CD14-positive monocyte (primary cell): ENCODE measurements around the gene KIF26A. TPM values are rescaled to one million over a fixed set of nuclear protein-coding genes. Genes with fewer than 3 reads are reported as not detected.

Experiments used
- DNase-seq, 3 donors: peaks; one replicate each; pipeline ENCODE4 v3.0.0-alpha.2; 2011 to 2022
- H2AFZ ChIP-seq: 2 replicates; pipeline ENCODE4 v1.6.0; 2012; ENCODE audit warnings: mild to moderate bottlenecking, low read depth, low read length, inconsistent platforms; ENCODE audit not compliant: insufficient read depth, poor library complexity, severe bottlenecking
- H3K27ac ChIP-seq, 2 donors: 1 replicate in 1 of 2; 2 replicates in 1 of 2; pipeline ENCODE4 v1.5.1; 2012 to 2013; ENCODE audit warnings: low read length in 2 of 2, control low read depth in 1 of 2, inconsistent platforms in 1 of 2, low read depth in 1 of 2, mild to moderate bottlenecking in 1 of 2
- H3K27me3 ChIP-seq, 2 donors: one replicate each; pipeline versions ENCODE4 v1.6.0 to v1.6.1; 2011 to 2013; ENCODE audit warnings: low read length in 2 of 2; ENCODE audit not compliant: control insufficient read depth in 2 of 2, insufficient read depth in 2 of 2
- H3K36me3 ChIP-seq, 2 donors: replicated peaks in 1 of 2; 1 replicate in 1 of 2; 2 replicates in 1 of 2; pipeline versions ENCODE4 v1.5.1 to v1.6.1; 2012 to 2013; ENCODE audit warnings: low read length in 2 of 2, control low read depth in 1 of 2, inconsistent platforms in 1 of 2, mild to moderate bottlenecking in 1 of 2; ENCODE audit not compliant: insufficient read depth in 2 of 2, control insufficient read depth in 1 of 2
- H3K4me1 ChIP-seq, 2 donors: 1 replicate in 1 of 2; 2 replicates in 1 of 2; pipeline versions ENCODE4 v1.5.1 to v1.6.1; 2012 to 2013; ENCODE audit warnings: low read length in 2 of 2, control low read depth in 1 of 2, inconsistent platforms in 1 of 2, mild to moderate bottlenecking in 1 of 2, moderate library complexity in 1 of 2; ENCODE audit not compliant: insufficient read depth in 2 of 2, control insufficient read depth in 1 of 2
- H3K4me2 ChIP-seq: replicated peaks from 2 replicates; pipeline ENCODE3; 2012; ENCODE audit warnings: low read length, moderate library complexity, mild to moderate bottlenecking; ENCODE audit not compliant: poor library complexity, severe bottlenecking; ENCODE audit errors: extremely low read depth
- H3K4me3 ChIP-seq, 3 experiments: fragments of 200-600 bp in 1 of 3; sonication (generic) in 1 of 3; replicated peaks in 1 of 3; 1 replicate in 2 of 3; 2 replicates in 1 of 3; pipeline ENCODE4 v1.5.1; 2011 to 2013; ENCODE audit warnings: low read length in 3 of 3, mild to moderate bottlenecking in 3 of 3, control low read depth in 2 of 3, low read depth in 2 of 3, inconsistent platforms in 1 of 3, moderate library complexity in 1 of 3
- H3K79me2 ChIP-seq: 2 replicates; pipeline ENCODE4 v1.6.0; 2012; ENCODE audit warnings: mild to moderate bottlenecking, control low read depth, inconsistent platforms, low read length, moderate library complexity; ENCODE audit not compliant: insufficient read depth
- H3K9ac ChIP-seq: 2 replicates; pipeline ENCODE4 v1.6.0; 2017; ENCODE audit warnings: low read length, mild to moderate bottlenecking; ENCODE audit not compliant: insufficient read depth, poor library complexity, severe bottlenecking
- H3K9me3 ChIP-seq, 2 donors: replicated peaks in 1 of 2; 1 replicate in 1 of 2; 2 replicates in 1 of 2; pipeline versions ENCODE4 v1.5.1 to v1.6.1; 2012 to 2013; ENCODE audit warnings: low read length in 2 of 2, control low read depth in 1 of 2; ENCODE audit not compliant: control insufficient read depth in 1 of 2, insufficient read depth in 1 of 2
- H4K20me1 ChIP-seq: 2 replicates; pipeline ENCODE4 v1.6.0; 2012; ENCODE audit warnings: mild to moderate bottlenecking, low read length, control low read depth, moderate library complexity; ENCODE audit not compliant: insufficient read depth
- H3K27ac Mint-ChIP-seq, 7 donors: one replicate each; pipeline ENCODE4 v1.8.0; 2020; ENCODE audit warnings: mild to moderate bottlenecking in 7 of 7, mixed read lengths in 7 of 7, moderate library complexity in 6 of 7, inconsistent platforms in 2 of 7
- H3K27me3 Mint-ChIP-seq, 3 donors: one replicate each; pipeline ENCODE4 v1.8.0; 2021 to 2022; ENCODE audit warnings: low read depth in 3 of 3, mild to moderate bottlenecking in 3 of 3, mixed read lengths in 3 of 3, moderate library complexity in 3 of 3, inconsistent platforms in 1 of 3
- H3K36me3 Mint-ChIP-seq, 2 donors: one replicate each; pipeline ENCODE4 v1.8.0; 2020; ENCODE audit warnings: mixed read lengths in 2 of 2, inconsistent platforms in 1 of 2, mild to moderate bottlenecking in 1 of 2
- H3K4me1 Mint-ChIP-seq: one replicate; pipeline ENCODE4 v1.8.0; 2020; ENCODE audit warnings: mild to moderate bottlenecking, mixed read lengths
- H3K4me3 Mint-ChIP-seq, 2 donors: one replicate each; pipeline ENCODE4 v1.8.0; 2020; ENCODE audit warnings: mild to moderate bottlenecking in 2 of 2, mixed read lengths in 2 of 2, moderate library complexity in 1 of 2
- H3K9me3 Mint-ChIP-seq, 7 donors: one replicate each; pipeline ENCODE4 v1.8.0; 2020 to 2022; ENCODE audit warnings: mixed read lengths in 7 of 7, mild to moderate bottlenecking in 6 of 7, moderate library complexity in 6 of 7, inconsistent platforms in 2 of 7
- CTCF ChIP-seq: fragments of 200-600 bp; IDR thresholded peaks from one replicate; pipeline ENCODE4 v1.8.0; 2022; ENCODE audit warnings: antibody characterized with exemption, mild to moderate bottlenecking
- WGBS: methylation state at CpG from one replicate; pipeline ENCODE4 v1.1.5; 2013; ENCODE audit warnings: missing lambda C conversion rate; ENCODE audit not compliant: insufficient coverage; 5-methylcytosine and 5-hydroxymethylcytosine counted together
- intact Hi-C, 2 donors: fragments of 100-400 bp; cut with micrococcal nuclease; formaldehyde crosslinking; loops; one replicate each; pipeline versions ENCODE4 v1.15.0 to v1.15.1; 2023
- polyA plus RNA-seq, 3 donors: library from polyadenylated mRNA; depleted of rRNA in 1 of 3; unstranded in 2 of 3; stranded (reverse) in 1 of 3; fragments of 300-500 nt in 2 of 3; fragments of >200 nt in 1 of 3; fragmentation: Illumina TruSeq in 2 of 3; gene quantifications; 1 replicate in 2 of 3; 2 replicates in 1 of 3; pipeline ENCODE4 v1.2.3, GENCODE V29; 2012 to 2021

Gene KIF26A
- polyA plus RNA-seq, 3 donors = not detected

- Histone ChIP-seq H3K4me3 (no peak overlapping the region), H4K20me1 (no peaks in the 10 kb centered on the region), H2AFZ (no peak overlapping the region), H3K79me2 (no peaks in the 10 kb centered on the region), H3K27ac (no peak overlapping the region), H3K9me3 (no peaks in the 10 kb centered on the region), H3K4me2 (no peak overlapping the region), H3K36me3 (no peaks in the 10 kb centered on the region), H3K27me3 (no peaks in the 10 kb centered on the region), H3K4me1 (no peaks in the 10 kb centered on the region), H3K9ac (no peak overlapping the region)
- peaks cover 3 to 4% (median 3%) of the 10 kb centered on the region in 3 donors for H3K27me3 Mint-ChIP-seq
- WGBS = 86% methylated on average over 1 of the region's 2 CpGs
- DNase-seq = no peak
- H3K36me3 Mint-ChIP-seq = no peaks in the 10 kb centered on the region
- intact Hi-C loops = no loop called here
- H3K4me1 Mint-ChIP-seq = no peaks in the 10 kb centered on the region
- no peak for TF ChIP-seq CTCF
- no peak overlapping the region for H3K4me3 Mint-ChIP-seq
- H3K27ac Mint-ChIP-seq = no peak overlapping the region
- H3K9me3 Mint-ChIP-seq = no peaks in the 10 kb centered on the region
Observed at GRCh38 chr14:104204660-104205149, 66.3 kb downstream of the KIF26A start.

- no peaks in the 10 kb centered on the region for H3K9me3 Mint-ChIP-seq
- no peak overlapping the region for H3K27ac Mint-ChIP-seq
- no peaks in the 10 kb centered on the region for H3K4me1 ChIP-seq
- H3K4me3 ChIP-seq = no peak overlapping the region
- no peak overlapping the region for H3K4me2 ChIP-seq
- no peak for TF ChIP-seq CTCF
- no peaks in the 10 kb centered on the region for H3K9me3 ChIP-seq
- H3K4me1 Mint-ChIP-seq = no peaks in the 10 kb centered on the region
- H3K79me2 ChIP-seq = no peaks in the 10 kb centered on the region
- DNase-seq = no peak
- intact Hi-C loops = no loop called here
- H3K27me3 Mint-ChIP-seq = peaks cover 3 to 4% (median 3%) of the 10 kb centered on the region in 3 donors
- no peaks in the 10 kb centered on the region for H3K36me3 Mint-ChIP-seq
- no peak overlapping the region for H3K4me3 Mint-ChIP-seq
- WGBS = 89% methylated on average over 6 of the region's 6 CpGs
- H3K36me3 ChIP-seq = no peaks in the 10 kb centered on the region
- H3K9ac ChIP-seq = no peak overlapping the region
- no peak overlapping the region for H3K27ac ChIP-seq
- H2AFZ ChIP-seq = no peak overlapping the region
- H4K20me1 ChIP-seq = no peaks in the 10 kb centered on the region
- H3K27me3 ChIP-seq = no peaks in the 10 kb centered on the region
Observed at GRCh38 chr14:104205781-104206180, 67.4 kb downstream of the KIF26A start.
